Measurements from ENCODE around the gene RAD51. TPM values are rescaled to one million over a fixed set of nuclear protein-coding genes. Genes with fewer than 3 reads are reported as not detected.
A peak's percentile ranks its signal among the peaks of the same experiment; 100 is the strongest.

RAD51 gene
- total and polyA plus RNA-seq, 9 of the 15 experiments (the other 6 are each of a cell fraction or from before 2014, with no cell fraction given): 16.0 to 63.8 (median 34.6) TPM

- TF ChIP-seq, protein P1, sequence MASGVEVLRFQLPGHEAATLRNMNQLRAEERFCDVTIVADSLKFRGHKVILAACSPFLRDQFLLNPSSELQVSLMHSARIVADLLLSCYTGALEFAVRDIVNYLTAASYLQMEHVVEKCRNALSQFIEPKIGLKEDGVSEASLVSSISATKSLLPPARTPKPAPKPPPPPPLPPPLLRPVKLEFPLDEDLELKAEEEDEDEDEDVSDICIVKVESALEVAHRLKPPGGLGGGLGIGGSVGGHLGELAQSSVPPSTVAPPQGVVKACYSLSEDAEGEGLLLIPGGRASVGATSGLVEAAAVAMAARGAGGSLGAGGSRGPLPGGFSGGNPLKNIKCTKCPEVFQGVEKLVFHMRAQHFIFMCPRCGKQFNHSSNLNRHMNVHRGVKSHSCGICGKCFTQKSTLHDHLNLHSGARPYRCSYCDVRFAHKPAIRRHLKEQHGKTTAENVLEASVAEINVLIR (CRISPR knock-in tag; IDR thresholded peaks at IDR 0.05): peak; percentile 99
- TF ChIP-seq MNT (conservative IDR thresholded peaks at IDR 0.05): peak; percentile 88 to 97
- TF ChIP-seq RERE (CRISPR knock-in tag; IDR thresholded peaks at IDR 0.05; ENCODE audit: borderline replicate concordance): no peak
- peak; percentile 97 to 98 for TF ChIP-seq SIN3A (IDR thresholded peaks at IDR 0.05; ENCODE audit: borderline replicate concordance in 2 of 2, control insufficient read depth in 1 of 2, low read depth in 2 of 2, low read length in 2 of 2)
- TF ChIP-seq NCOR1 (IDR thresholded peaks at IDR 0.05): peak; percentile 29; the same call in 1 of the 2 replicates
- peak; percentile 28 for TF ChIP-seq BRD9 (IDR thresholded peaks at IDR 0.05; ENCODE audit: low read depth, partially characterized antibody)
- TF ChIP-seq JUND (IDR thresholded peaks at IDR 0.05; ENCODE audit: borderline replicate concordance, low read depth, low read length): peak; percentile 78
- no peak; the same call in 2 of the 3 replicates for TF ChIP-seq JUND (tag; IDR thresholded peaks at IDR 0.05; ENCODE audit: borderline replicate concordance, low read depth, low read length)
- no peak for TF ChIP-seq TRIM25 (IDR thresholded peaks at IDR 0.05; ENCODE audit: borderline replicate concordance)
- TF ChIP-seq, protein P2, sequence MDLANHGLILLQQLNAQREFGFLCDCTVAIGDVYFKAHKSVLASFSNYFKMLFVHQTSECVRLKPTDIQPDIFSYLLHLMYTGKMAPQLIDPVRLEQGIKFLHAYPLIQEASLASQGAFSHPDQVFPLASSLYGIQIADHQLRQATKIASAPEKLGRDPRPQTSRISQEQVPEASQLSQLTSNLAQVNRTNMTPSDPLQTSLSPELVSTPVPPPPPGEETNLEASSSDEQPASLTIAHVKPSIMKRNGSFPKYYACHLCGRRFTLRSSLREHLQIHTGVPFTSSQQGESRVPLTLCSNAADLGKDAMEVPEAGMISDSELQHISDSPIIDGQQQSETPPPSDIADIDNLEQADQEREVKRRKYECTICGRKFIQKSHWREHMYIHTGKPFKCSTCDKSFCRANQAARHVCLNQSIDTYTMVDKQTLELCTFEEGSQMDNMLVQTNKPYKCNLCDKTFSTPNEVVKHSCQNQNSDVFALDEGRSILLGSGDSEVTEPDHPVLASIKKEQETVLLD (IDR thresholded peaks at IDR 0.05): no peak
- TF ChIP-seq ZNF232 (CRISPR knock-in tag; IDR thresholded peaks at IDR 0.05): no peak
- no peak for TF ChIP-seq NR2F6 (CRISPR knock-in tag; IDR thresholded peaks at IDR 0.05)
- peak; percentile 89 for TF ChIP-seq MXI1 (IDR thresholded peaks at IDR 0.05; ENCODE audit: low read depth, low read length)
Measured at GRCh38 chr15:40754883-40755811, 60.2 kb downstream of the RAD51 start, which contains the start of gene RMDN3 (continued).
